Activated CD8-positive, alpha-beta memory T cell treated with anti-CD3 and anti-CD28 coated beads, Interleukin-2, amount 50 U/mL, for 48 hours (primary cell): ENCODE measurements around the gene KCNE5.
"Not testable (repeated sequence)": the region's sequence is repeated elsewhere in the genome, so short reads cannot be mapped to it uniquely, and the experiment has no call there.

Source experiments
- DNase-seq: peaks from one replicate; pipeline ENCODE4 v3.0.0-alpha.2; 2020

KCNE5 gene

GRCh38 chrX:109624641-109625616, at the start of gene KCNE5:
TSS of gene KCNE5 (minus strand) at chrX:109625172. CDS start at chrX:109625020, 152 bp downstream.
- no peak for DNase-seq

GRCh38 chrX:109672239-109672638, 47.3 kb upstream of the KCNE5 start:
- no peak for DNase-seq

- DNase-seq, result not testable (repeated sequence)
Observed at GRCh38 chrX:109671170-109671569, 46.2 kb upstream of the KCNE5 start.

- DNase-seq, result no peak
Observed at GRCh38 chrX:109667986-109668385, 43.0 kb upstream of the KCNE5 start.

- no peak for DNase-seq
Observed at GRCh38 chrX:109660435-109661143, 35.6 kb upstream of the KCNE5 start.

GRCh38 chrX:109658391-109658790, 33.4 kb upstream of the KCNE5 start:
- DNase-seq, result no peak

- not testable (repeated sequence) for DNase-seq
Observed at GRCh38 chrX:109657364-109657763, 32.4 kb upstream of the KCNE5 start.

- DNase-seq, result no peak
Observed at GRCh38 chrX:109656774-109657173, 31.8 kb upstream of the KCNE5 start.

- no peak for DNase-seq
Observed at GRCh38 chrX:109655502-109656201, 30.7 kb upstream of the KCNE5 start.

GRCh38 chrX:109654516-109655109, 29.6 kb upstream of the KCNE5 start:
- DNase-seq, result no peak

- DNase-seq, result not testable (repeated sequence)
Observed at GRCh38 chrX:109644671-109645070, 19.7 kb upstream of the KCNE5 start.

- no peak for DNase-seq
Observed at GRCh38 chrX:109643687-109644086, 18.7 kb upstream of the KCNE5 start.

GRCh38 chrX:109638158-109638557, 13.2 kb upstream of the KCNE5 start:
- DNase-seq, result no peak

- not testable (repeated sequence) for DNase-seq
Observed at GRCh38 chrX:109637477-109637876, 12.5 kb upstream of the KCNE5 start.

GRCh38 chrX:109635146-109635545, 10.2 kb upstream of the KCNE5 start:
- no peak for DNase-seq

GRCh38 chrX:109632906-109633504, 8.0 kb upstream of the KCNE5 start:
- DNase-seq, result no peak

GRCh38 chrX:109629310-109629709, 4.3 kb upstream of the KCNE5 start:
- no peak for DNase-seq

- DNase-seq, result no peak
Observed at GRCh38 chrX:109626637-109627036, 1.7 kb upstream of the KCNE5 start.

- DNase-seq, result no peak
Observed at GRCh38 chrX:109623997-109624396, 975 bp downstream of the KCNE5 start.

GRCh38 chrX:109622270-109622669, 2.7 kb downstream of the KCNE5 start:
- DNase-seq, result no peak

- DNase-seq, result no peak
Observed at GRCh38 chrX:109619771-109620170, 5.2 kb downstream of the KCNE5 start.

- no peak for DNase-seq
Observed at GRCh38 chrX:109614951-109615350, 10.0 kb downstream of the KCNE5 start.
